ENCODE data around the gene NLRC4.
"Not testable (repeated sequence)": the region's sequence is repeated elsewhere in the genome, so short reads cannot be mapped to it uniquely, and the experiment has no call there.

Gene NLRC4, protein sequence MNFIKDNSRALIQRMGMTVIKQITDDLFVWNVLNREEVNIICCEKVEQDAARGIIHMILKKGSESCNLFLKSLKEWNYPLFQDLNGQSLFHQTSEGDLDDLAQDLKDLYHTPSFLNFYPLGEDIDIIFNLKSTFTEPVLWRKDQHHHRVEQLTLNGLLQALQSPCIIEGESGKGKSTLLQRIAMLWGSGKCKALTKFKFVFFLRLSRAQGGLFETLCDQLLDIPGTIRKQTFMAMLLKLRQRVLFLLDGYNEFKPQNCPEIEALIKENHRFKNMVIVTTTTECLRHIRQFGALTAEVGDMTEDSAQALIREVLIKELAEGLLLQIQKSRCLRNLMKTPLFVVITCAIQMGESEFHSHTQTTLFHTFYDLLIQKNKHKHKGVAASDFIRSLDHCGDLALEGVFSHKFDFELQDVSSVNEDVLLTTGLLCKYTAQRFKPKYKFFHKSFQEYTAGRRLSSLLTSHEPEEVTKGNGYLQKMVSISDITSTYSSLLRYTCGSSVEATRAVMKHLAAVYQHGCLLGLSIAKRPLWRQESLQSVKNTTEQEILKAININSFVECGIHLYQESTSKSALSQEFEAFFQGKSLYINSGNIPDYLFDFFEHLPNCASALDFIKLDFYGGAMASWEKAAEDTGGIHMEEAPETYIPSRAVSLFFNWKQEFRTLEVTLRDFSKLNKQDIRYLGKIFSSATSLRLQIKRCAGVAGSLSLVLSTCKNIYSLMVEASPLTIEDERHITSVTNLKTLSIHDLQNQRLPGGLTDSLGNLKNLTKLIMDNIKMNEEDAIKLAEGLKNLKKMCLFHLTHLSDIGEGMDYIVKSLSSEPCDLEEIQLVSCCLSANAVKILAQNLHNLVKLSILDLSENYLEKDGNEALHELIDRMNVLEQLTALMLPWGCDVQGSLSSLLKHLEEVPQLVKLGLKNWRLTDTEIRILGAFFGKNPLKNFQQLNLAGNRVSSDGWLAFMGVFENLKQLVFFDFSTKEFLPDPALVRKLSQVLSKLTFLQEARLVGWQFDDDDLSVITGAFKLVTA

DNA sequence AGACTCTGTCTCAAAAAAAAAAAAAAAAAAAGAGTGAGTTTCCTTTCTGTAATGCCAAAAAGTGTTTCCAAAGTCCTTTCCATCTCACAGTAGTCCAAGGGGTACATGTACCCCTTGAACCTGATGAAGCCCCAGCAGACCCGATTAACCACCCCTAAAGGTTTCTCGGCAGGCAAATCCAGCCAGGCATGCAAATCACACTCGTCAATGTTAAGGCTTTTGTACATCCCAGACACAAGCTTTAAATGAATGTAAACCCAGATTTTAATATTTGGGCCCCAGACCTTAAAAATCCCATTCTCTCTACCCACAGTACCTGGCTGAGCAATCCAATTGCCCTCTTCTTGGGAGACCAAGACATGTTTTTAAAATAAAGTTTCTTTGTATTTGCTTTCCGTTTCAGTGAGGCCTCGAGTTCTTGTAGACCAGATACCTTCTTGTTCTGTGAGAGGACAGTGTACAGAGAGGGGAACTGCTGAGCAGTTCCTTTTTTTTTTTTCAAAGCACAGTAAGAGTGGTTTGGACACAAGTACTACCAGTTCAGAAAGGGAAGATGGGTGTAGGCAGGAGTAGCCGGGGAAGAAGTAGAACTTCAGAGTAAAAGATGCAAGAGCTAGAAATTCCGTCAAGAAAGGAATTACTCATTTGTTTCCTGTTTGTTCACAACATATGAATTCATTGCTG lies at the start of gene NLRC4:
NLRC4 (minus strand) TSS at position 465 of the 684 bp plus-strand sequence. CDS start 8,111 bp downstream, outside the sequence.
- DNase-seq (ENCODE audit: low read depth) = no peak

DNA sequence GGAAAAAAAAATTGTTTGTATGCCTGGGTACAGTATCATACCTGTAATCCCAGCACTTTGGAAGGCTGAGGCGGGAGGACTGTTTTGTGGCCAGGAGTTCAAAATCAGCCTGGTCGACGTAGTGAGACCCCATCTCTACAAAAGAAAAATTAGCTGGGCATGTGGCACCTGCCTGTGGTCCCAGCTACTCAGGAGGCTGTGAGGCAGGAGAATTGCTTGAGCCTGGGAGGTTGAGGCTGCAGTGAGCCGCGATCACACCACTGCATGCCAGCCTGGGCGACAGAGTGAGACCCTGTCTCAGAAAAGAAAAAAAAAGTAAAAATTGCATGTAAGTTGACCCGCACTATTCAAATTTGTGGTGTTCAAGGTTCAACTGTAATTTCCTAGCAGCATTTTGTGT lies 45.9 kb upstream of the NLRC4 start:
- DNase-seq (ENCODE audit: low read depth) = no peak

DNA sequence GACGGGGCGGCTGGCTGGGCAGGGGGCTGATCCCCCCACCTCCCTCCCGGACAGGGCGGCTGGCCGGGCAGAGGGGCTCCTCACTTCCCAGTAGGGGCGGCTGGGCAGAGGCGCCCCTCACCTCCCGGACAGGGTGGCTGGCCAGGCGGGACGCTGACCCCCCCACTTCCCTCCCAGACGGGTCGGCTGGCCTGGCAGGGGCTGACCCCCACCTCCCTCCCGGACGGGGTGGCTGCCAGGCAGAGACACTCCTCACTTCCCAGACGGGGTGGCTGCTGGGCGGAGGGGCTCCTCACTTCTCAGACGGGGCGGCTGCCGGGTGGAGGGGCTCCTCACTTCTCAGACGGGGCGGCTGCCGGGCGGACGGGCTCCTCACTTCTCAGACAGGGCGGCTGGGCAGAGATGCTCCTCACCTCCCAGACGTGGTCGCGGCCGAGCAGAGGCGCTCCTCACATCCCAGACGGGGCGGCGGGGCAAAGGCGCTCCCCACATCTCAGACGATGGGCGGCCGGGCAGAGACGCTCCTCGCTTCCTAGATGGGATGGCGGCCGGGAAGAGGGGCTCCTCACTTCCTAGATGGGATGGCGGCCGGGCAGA lies 29.4 kb upstream of the NLRC4 start:
- not testable (repeated sequence) for DNase-seq (ENCODE audit: low read depth)

DNA sequence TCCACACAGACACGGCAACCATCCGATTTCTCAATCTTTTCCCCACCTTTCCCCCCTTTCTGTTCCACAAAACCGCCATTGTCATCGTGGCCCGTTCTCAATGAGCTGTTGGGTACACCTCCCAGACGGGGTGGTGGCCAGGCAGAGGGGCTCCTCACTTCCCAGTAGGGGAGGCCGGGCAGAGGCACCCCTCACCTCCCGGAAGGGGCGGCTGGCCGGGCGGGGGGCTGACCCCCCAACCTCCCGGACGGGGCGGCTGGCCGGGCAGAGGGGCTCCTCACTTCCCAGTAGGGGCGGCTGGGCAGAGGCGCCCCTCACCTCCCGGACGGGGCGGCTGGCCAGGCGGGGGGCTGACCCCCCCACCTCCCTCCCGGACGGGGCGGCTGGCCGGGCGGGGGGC lies 28.8 kb upstream of the NLRC4 start:
- DNase-seq (ENCODE audit: low read depth) = not testable (repeated sequence)

DNA sequence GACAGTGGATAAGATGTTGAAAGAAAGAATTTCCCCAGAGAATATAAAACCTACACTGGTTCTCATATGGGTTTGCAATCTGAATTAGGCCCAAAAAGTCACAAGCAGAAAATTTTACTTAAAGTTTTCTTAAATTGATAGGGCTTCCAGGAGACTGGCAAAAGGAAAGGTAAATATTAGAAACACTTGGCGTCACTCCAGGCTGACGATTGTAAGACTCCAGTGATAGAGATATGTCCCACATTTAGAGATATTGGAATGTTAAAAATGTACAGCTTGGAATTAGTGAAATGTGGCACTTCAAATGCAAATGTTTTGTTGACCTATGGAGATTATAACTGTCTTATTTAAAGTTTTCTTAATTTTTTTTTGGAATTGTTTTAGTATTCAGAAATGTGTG lies 27.1 kb upstream of the NLRC4 start:
- no peak for DNase-seq (ENCODE audit: low read depth)

DNA sequence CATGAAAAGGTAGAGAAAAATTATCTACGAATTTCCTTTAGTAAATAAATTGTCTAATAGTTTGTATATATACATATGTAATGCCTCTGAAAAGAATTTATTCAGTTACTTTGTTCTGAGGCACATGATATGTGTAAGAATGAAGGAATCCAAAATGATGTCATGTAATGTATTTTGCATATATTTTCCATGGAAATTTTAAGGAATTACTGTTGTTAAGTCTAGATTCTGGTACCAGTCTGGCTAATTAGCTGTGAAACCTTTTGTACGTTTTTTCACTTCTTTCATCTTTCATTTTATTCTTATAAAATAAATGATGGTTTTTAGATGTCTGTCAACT lies 25.3 kb upstream of the NLRC4 start:
- no peak for DNase-seq (ENCODE audit: low read depth)

DNA sequence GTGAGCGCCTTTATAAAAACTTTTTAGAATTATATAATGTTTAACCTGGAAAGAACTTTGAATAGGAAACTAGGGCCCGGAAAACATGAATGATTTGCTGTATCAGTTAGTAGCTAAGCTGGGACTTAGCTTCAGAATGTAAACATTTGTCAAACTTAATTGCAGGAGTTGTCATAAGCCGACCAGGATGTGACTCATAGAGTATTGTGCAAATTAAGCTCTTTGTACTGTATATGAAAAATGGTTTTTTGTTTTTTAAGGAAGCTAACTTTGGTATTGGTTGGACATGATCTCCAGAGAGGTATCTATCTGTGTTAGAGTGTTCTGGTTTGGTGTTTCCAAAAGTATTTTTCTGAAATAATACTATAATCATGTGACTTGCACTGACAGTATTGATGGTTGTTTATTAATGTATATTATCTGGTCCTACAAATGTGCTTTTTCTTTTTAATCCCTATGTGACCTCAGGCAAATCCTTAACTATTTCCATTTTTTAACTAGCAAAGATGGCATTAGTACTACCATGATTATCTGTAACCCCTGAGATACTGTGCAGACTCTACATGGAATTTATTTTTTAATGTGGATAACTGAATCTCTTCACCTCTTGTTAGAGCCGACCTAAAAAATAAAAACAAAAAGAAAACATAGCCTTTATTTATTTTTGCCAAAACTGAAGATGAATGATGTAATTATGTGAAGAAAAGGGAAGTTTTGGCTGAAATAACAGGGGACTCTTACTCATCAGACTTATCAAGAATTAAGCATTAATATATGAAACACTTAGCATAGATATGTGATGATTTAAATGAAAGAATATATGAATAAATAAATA lies 24.7 kb upstream of the NLRC4 start:
- DNase-seq (ENCODE audit: low read depth) = peak; percentile 92

DNA sequence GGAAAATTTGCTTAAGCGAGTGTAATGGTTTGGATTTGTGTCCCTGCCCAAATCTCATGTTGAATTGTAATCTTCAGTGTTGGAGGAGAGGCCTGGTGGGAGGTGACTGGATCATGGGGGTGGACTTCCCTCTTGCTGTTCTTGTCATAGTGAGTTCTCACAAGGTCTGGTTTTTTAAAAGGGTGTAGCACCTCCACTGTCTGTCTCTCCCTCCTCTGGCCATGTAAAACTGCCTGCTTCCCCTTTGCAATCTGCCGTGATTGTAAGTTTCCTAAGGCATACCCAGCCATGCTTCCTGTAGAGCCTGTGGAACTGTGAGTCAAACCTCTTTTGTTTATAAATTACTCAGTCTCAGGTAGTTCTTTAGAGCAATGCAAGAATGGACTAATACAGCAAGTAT lies 19.6 kb upstream of the NLRC4 start:
- peak; percentile 60 for DNase-seq (ENCODE audit: low read depth)

DNA sequence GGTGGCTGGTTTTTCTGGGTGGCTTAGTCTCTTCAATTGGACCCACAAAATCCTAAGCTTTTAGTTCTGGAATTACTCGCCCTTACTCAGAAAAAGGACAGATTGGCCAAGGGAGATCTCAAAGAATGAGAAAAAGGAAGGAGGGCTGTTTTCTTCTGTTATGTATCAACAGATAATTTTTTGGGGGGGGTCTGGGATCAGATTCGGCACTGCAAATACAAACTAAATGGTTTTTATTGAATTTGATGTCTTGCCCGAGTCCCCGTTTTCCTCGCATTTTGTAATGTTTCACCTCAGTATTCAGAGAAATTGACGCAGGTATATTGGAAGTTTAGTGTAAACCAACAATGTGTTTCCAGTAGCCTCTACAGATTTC lies 13.8 kb upstream of the NLRC4 start:
- DNase-seq (ENCODE audit: low read depth) = no peak

DNA sequence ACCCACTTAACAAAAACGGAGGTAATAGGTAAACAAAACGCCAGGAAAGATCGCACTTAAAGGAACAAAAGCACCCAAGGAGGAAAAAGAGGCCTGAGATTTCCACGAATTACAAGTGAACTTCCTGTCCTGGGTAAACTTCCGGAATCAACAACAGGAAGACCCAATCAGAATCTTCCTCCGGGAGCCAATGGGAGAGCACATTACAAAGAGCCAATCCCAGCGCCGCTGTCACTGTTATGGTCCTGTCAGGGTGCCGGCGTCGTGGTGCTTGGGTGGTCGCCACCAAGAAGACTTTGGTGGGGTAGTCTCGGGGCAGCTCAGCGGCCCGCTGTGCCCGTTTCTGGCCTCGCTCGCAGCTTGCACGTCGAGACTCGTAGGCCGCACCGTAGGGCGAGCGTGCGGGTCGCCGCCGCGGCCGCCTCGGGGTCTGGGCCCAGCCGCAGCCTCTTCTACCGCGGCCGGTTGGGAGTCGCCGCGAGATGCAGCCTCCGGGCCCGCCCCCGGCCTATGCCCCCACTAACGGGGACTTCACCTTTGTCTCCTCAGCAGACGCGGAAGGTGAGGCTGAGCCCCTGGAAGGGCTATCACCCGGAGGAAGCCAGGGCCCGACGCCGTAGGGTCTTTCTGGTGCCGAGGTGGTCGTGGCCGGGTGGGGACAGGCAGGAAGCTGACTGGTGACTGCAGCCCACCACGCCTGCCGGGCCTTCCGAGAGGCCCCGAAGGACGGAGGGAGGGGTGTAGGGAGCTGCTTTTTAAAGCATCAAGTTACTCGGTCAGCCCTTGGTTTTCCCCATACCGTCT lies 13.2 kb upstream of the NLRC4 start, which contains the start of gene YIPF4:
YIPF4 (plus strand) TSS at position 231 of the 804 bp plus-strand sequence; CDS start at position 483, 252 bp downstream.
- DNase-seq (ENCODE audit: low read depth) = peak; percentile 93

DNA sequence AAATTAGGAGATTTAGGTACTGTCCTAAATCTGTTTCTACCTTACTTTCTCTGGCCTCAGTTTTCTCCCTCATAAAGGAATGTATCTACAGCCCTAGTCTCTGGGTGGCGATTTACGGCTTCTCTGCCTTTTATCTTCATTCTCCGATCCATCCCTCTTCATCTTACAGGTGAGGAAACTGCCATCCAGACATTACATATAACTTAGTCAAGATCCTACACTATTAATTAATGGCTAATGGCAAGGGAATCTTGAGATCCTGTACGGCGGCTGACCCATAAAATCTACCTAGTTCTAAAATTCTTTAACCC lies 12.6 kb upstream of the NLRC4 start:
- DNase-seq (ENCODE audit: low read depth) = no peak

DNA sequence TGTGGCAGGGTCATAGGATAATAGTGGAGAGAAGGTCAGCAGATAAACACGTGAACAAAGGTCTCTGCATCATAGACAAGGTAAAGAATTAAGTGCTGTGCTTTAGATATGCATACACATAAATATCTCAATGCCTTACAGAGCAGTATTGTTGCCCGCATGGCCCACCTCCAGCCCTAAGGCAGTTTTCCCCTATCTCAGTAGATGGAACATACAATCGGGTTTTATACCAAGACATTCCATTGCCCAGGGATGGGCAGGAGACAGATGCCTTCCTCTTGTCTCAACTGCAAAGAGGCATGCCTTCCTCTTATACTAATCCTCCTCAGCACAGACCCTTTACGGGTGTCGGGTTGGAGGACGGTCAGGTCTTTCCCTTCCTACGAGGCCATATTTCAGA lies 11.1 kb upstream of the NLRC4 start:
- DNase-seq (ENCODE audit: low read depth) = not testable (repeated sequence)

DNA sequence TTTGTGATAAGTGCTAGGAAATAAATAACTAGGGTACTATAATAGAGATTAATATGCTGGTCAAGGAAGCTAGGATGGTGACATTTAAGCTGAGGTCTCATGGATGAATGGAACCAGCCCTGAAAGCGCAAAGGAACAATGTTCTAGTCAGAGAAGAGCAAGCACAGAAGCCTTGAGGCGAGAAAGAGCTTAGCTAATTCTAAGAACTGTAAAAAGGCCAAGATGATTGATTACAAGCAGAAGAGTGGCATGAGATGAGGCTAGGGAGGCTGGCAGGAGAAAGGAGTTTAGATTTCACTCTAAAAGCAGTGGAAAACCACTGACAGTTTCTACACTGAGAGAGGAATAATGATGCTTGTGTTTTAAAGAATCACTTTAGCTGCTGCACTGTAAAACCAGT lies 9.6 kb upstream of the NLRC4 start:
- DNase-seq (ENCODE audit: low read depth) = no peak

DNA sequence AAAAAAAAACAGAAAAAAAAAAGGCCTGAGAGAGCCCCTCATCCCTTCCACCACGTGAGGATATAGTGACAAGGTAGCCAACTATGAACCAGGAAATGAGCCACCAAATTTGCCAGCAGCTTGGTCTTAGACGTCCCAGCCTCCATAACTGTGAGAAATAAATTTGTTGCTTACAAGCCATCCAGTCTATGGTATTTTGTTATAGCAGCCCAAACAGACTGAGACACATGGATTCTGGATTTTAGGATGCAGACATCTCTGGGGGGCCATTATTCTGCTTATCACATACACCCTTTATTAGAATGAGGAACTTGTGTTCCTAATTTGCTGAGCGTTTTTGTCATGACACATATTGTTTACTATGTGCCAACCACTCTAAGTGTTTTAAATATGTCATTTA lies 7.6 kb upstream of the NLRC4 start:
- DNase-seq (ENCODE audit: low read depth) = no peak

DNA sequence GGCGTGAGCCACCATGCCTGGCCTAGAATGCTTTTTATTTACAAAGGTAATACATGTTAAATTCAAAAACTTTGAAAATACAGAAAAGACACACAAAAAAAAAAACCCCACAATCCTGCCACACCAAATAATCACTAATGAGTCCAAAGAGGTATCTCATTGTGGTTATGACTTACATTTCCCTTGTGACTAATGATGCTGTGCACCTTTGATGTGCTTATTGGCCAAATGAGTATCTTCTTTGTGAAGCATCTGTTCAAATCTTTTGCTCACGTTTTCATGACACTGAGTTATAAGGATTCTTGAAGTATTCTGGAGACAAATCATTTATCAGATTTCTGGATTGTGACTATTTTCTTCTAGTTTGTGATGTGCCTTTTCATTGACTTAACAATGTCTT lies 6.4 kb upstream of the NLRC4 start:
- DNase-seq (ENCODE audit: low read depth) = no peak

DNA sequence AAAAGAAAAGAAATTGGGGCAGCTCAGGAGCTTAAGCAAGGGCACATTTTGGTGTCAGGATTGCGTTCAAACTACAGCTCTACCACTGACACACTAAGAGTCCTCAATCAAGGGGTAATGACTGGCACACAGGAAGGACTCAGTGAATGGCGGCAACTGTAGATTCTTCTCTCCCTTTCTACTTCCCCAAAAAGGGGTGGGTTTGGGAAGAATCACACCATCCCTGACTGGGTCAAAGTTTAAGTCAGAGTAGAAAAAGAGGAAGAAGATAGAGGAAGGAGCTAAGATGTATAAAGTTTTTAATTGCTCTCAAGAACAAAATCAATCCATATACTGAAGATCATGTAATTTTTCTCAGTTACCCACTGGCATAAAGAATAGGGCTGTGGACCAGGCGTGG lies 2.6 kb downstream of the NLRC4 start:
- DNase-seq (ENCODE audit: low read depth) = no peak

DNA sequence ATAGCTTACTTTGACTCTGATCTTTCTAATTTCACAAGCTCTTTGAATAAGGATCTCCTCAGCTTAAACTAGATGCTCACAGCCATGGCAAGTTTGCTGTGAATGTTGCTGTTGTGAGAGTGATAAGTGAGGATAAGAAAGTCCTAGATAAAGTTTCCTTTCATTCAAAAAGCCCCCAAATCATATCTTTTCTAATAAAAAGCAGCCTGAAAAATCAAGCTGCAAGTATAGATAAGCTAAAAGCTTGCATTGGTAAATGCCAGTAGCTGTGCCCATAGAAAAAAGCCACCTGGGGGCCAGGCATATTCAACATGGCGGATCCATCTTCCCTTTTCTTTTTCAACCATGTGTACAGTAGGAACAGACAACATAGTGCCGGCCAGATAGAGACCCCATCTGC lies 4.3 kb downstream of the NLRC4 start:
- DNase-seq (ENCODE audit: low read depth) = no peak

DNA sequence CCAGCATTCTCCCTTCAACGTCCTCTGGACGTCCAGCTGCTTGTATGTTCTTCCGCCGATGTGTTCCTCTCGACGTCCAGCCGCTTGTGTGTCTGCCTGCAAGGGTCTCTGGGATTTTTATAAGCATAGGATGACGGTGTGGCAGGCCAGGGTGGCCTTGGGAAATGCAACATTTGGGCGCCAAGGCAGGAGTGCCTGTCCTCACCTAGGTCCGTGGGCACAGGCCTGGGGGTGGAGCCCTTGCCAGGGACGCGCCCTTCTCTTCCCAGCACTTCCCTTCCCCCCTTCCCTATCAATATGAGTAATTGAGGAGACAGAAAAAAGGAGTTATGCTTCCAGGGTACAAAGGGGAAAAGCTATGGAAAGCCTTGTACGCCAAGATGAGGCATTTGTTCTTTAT lies 6.4 kb downstream of the NLRC4 start:
- DNase-seq (ENCODE audit: low read depth) = no peak

DNA sequence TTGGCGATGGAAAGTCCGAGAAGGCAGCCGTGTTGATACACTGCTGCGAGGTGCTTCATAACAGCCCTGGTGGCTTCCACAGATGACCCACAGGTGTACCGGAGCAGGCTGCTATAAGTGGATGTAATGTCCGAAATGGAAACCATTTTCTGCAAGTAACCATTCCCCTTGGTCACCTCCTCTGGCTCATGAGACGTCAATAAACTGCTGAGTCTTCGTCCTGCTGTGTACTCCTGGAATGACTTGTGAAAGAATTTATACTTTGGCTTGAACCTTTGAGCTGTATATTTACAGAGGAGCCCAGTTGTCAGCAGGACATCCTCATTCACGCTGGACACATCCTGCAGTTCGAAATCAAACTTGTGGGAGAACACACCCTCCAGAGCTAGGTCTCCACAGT lies 14.4 kb downstream of the NLRC4 start:
- no peak for DNase-seq (ENCODE audit: low read depth)

DNA sequence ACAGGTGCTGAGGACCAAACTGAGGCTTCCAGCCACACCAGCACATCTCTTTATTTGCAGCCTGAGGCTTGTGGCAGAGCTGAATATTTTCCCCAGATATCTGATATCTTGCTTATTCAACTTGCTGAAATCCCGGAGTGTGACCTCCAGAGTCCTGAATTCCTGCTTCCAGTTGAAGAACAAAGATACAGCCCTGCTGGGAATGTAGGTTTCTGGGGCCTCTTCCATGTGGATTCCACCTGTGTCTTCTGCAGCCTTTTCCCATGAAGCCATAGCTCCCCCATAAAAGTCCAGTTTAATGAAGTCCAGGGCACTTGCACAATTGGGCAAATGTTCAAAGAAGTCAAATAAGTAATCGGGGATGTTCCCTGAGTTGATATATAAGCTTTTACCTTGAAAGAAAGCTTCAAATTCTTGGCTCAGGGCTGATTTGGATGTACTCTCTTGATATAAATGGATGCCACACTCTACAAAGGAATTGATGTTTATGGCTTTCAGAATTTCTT lies 14.9 kb downstream of the NLRC4 start:
- no peak for DNase-seq (ENCODE audit: low read depth)

Measured in amniotic epithelial cell (primary cell).